K562 (cell line): Measurements from ENCODE around the gene MAPKAPK3. TPM values are rescaled to one million over a fixed set of nuclear protein-coding genes. Genes with fewer than 3 reads are reported as not detected.

Source experiments
- ATF4 ChIP-seq: fragments of 450-650 bp; formaldehyde crosslinking; IDR thresholded peaks from 2 replicates; pipeline ENCODE4 v1.4.0; 2022; ENCODE audit warnings: mild to moderate bottlenecking, moderate library complexity
- BCLAF1 ChIP-seq, 2 experiments: fragments of 450-650 bp in 1 of 2; IDR thresholded peaks; 2 replicates each; pipeline ENCODE4 v1.6.1; 2011 to 2017; ENCODE audit warnings: low read depth in 2 of 2, antibody characterized with exemption in 1 of 2, borderline replicate concordance in 1 of 2, low read length in 1 of 2, mild to moderate bottlenecking in 1 of 2, mixed read lengths in 1 of 2; ENCODE audit not compliant: control insufficient read depth in 1 of 2
- EP400 ChIP-seq: fragments of 450-650 bp; IDR thresholded peaks from 2 replicates; pipeline ENCODE4 v1.6.1; 2017; ENCODE audit warnings: antibody characterized with exemption, mild to moderate bottlenecking, moderate library complexity
- HCFC1 ChIP-seq: IDR thresholded peaks from 2 replicates; pipeline ENCODE4 v1.6.1; 2012; ENCODE audit warnings: low read depth, low read length, improper control_type of control experiment
- HNRNPK ChIP-seq: fragments of 200-400 bp; formaldehyde crosslinking; IDR thresholded peaks from one replicate; pipeline ENCODE4 v1.6.1; 2018; ENCODE audit warnings: mild to moderate bottlenecking, low read depth, low read length; ENCODE audit not compliant: poor library complexity, severe bottlenecking
- ID3 ChIP-seq, 2 experiments: fragments of 250-450 bp in 1 of 2; fragments of 450-650 bp in 1 of 2; sonication (Bioruptor Pico) in 1 of 2; IDR thresholded peaks; 2 replicates each; pipeline versions ENCODE4 v1.6.1 to v1.8.0; 2016 to 2021; ENCODE audit warnings: mild to moderate bottlenecking in 2 of 2, moderate library complexity in 2 of 2, missing compliant biosample characterization in 1 of 2, missing genetic modification characterization in 1 of 2
- MEF2D ChIP-seq: conservative IDR thresholded peaks from 2 replicates; pipeline ENCODE4 v1.6.1; 2016; ENCODE audit warnings: low read depth, missing genetic modification characterization, missing compliant biosample characterization
- MTA3 ChIP-seq: fragments of 450-650 bp; formaldehyde crosslinking; IDR thresholded peaks from 2 replicates; pipeline ENCODE4 v1.6.1; 2017; ENCODE audit warnings: mild to moderate bottlenecking, borderline replicate concordance
- POLR2H ChIP-seq: IDR thresholded peaks from 2 replicates; pipeline ENCODE4 v1.6.1; 2016; ENCODE audit warnings: missing genetic modification characterization, low read depth, mild to moderate bottlenecking, control low read depth, missing compliant biosample characterization, moderate library complexity
- PTBP1 ChIP-seq: fragments of 200-400 bp; formaldehyde crosslinking; IDR thresholded peaks from 2 replicates; pipeline ENCODE4 v1.6.1; 2017; ENCODE audit warnings: low read depth, low read length
- PURB ChIP-seq: sonication (generic); formaldehyde crosslinking; IDR thresholded peaks from 2 replicates; pipeline ENCODE4 v1.9.0; 2021; ENCODE audit warnings: low read depth, mild to moderate bottlenecking, missing genetic modification reagents
- SAFB2 ChIP-seq: fragments of 200-400 bp; formaldehyde crosslinking; IDR thresholded peaks from 2 replicates; pipeline ENCODE4 v1.6.1; 2018; ENCODE audit warnings: borderline replicate concordance, low read length, low read depth, moderate library complexity; ENCODE audit not compliant: severe bottlenecking
- SNIP1 ChIP-seq: fragments of 450-650 bp; IDR thresholded peaks from 2 replicates; pipeline ENCODE4 v1.7.1; 2017; ENCODE audit warnings: low read depth, mild to moderate bottlenecking
- SOX6 ChIP-seq: fragments of 450-650 bp; IDR thresholded peaks from 2 replicates; pipeline ENCODE4 v1.6.1; 2014; ENCODE audit warnings: mild to moderate bottlenecking
- TFAP4 ChIP-seq: sonication (generic); formaldehyde crosslinking; IDR thresholded peaks from 2 replicates; pipeline ENCODE4 v1.8.0; 2022; ENCODE audit warnings: missing genetic modification reagents, mild to moderate bottlenecking, moderate library complexity, borderline replicate concordance
- ZNF12 ChIP-seq: sonication (generic); formaldehyde crosslinking; IDR thresholded peaks from 2 replicates; pipeline ENCODE4 v1.4.0; 2020; ENCODE audit warnings: mild to moderate bottlenecking, missing genetic modification reagents
- ZNF134 ChIP-seq: fragments of 250-450 bp; sonication (Bioruptor Pico); conservative IDR thresholded peaks from 2 replicates; pipeline ENCODE4 v1.4.0; 2020
- ZNF146 ChIP-seq: IDR thresholded peaks from one replicate; pipeline ENCODE4 v1.6.1; 2018; ENCODE audit warnings: missing compliant biosample characterization; ENCODE audit not compliant: unreplicated experiment
- ZNF324 ChIP-seq: fragments of 250-450 bp; sonication (Bioruptor Pico); IDR thresholded peaks from 2 replicates; pipeline ENCODE4 v1.4.0; 2020; ENCODE audit warnings: mild to moderate bottlenecking
- ZNF586 ChIP-seq: fragments of 450-650 bp; formaldehyde crosslinking; conservative IDR thresholded peaks from 2 replicates; pipeline ENCODE4 v1.4.0; 2020; ENCODE audit warnings: mild to moderate bottlenecking, moderate library complexity
- polyA plus RNA-seq, 8 experiments: library from polyadenylated mRNA; depleted of rRNA in 4 of 8; stranded (reverse) in 5 of 8; unstranded in 3 of 8; fragments of >200 nt; fragmentation: Nextera tagmentation in 2 of 8; fragmentation: Illumina TruSeq in 1 of 8; extraction: Ambion mirVana in 2 of 8; extraction: Trizol in 1 of 8; gene quantifications; 2 replicates each; pipeline versions ENCODE4 v1.2.1 to v1.2.3, GENCODE V29; 2011 to 2014; ENCODE audit warnings: inconsistent platforms in 1 of 8, missing spikeins in 1 of 8
- total RNA-seq, 7 experiments: library from RNA; depleted of rRNA in 6 of 7; stranded (reverse); fragments of >200 nt in 6 of 7; fragmentation: Illumina TruSeq in 2 of 7; extraction: Trizol in 2 of 7; gene quantifications; 2 replicates each; pipeline versions ENCODE4 v1.2.1 to v1.2.3, GENCODE V29; 2011 to 2021; ENCODE audit warnings: low replicate concordance in 1 of 7

The MAPKAPK3 gene
- total and polyA plus RNA-seq, 9 of the 15 experiments (the other 6 are each of a cell fraction or from before 2014, with no cell fraction given), result 8.0 to 56.4 (median 41.2) TPM

- no peak for TF ChIP-seq HNRNPK
- no peak for TF ChIP-seq MEF2D
- peak; percentile 69 for TF ChIP-seq MTA3
- no peak for TF ChIP-seq ID3 (CRISPR knock-in tag; IDR thresholded peaks at IDR 0.05)
- no peak for TF ChIP-seq ID3 (tag; IDR thresholded peaks at IDR 0.05)
- TF ChIP-seq ZNF134 (CRISPR knock-in tag), result no peak
- TF ChIP-seq SAFB2, result no peak
- TF ChIP-seq ZNF324 (CRISPR knock-in tag), result no peak
- no peak for TF ChIP-seq PTBP1
- TF ChIP-seq EP400, result no peak; the same call in 1 of the 2 replicates
- no peak for TF ChIP-seq ZNF12 (CRISPR knock-in tag)
- TF ChIP-seq ZNF586 (CRISPR knock-in tag), result no peak
- no peak for TF ChIP-seq ATF4 (CRISPR knock-in tag)
- TF ChIP-seq BCLAF1 (IDR thresholded peaks at IDR 0.05; ENCODE audit: borderline replicate concordance in 1 of 2, control insufficient read depth in 1 of 2, low read depth in 2 of 2, low read length in 1 of 2), result no peak
- no peak for TF ChIP-seq PURB
- TF ChIP-seq POLR2H (tag), result peak; percentile 77
- TF ChIP-seq SNIP1, result no peak
- peak; percentile 31; the same call in 1 of the 2 replicates for TF ChIP-seq SOX6
- peak; percentile 67 for TF ChIP-seq TFAP4 (CRISPR knock-in tag)
- no peak for TF ChIP-seq ZNF146
- no peak for TF ChIP-seq HCFC1
These were observed 5.3 kb upstream of the MAPKAPK3 start, which contains the start of gene CISH (continued) for GRCh38 chr3:50611464-50612233.
